GM18868 (cell line): ENCODE results near the gene UBE2Q2.
"Not testable (repeated sequence)": the region's sequence is repeated elsewhere in the genome, so short reads cannot be mapped to it uniquely, and the experiment has no call there.

Experiments
- ATAC-seq: cut with Tn5 transposase; IDR thresholded peaks from one replicate; pipeline ENCODE4 v1.9.1; 2021; ENCODE audit warnings: mild to moderate bottlenecking, moderate library complexity; ENCODE audit not compliant: unreplicated experiment

The UBE2Q2 gene

GRCh38 chr15:75823860-75824613 is 19.2 kb upstream of the UBE2Q2 start:
- ATAC-seq: no peak

DNA sequence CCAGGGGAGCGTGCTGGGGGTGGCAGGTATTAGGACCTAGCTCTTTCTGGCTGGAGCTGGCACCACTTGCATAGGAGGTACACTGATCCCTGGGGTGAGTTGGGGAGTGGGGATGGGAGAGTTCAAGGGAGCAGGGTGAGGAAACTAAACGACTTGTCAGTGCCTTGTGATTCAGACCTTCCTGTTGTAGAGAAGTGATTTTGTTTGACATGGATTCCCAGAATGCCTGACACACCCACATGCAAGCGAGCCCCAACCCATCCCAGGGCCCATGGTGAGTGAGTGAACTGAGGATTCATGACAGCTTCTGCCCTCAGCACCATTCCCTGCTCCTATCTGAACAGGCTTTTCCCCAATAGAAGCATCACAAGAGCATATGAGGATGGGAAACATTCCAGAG is 15.6 kb upstream of the UBE2Q2 start:
- no peak for ATAC-seq

- no peak for ATAC-seq
Observed at GRCh38 chr15:75828429-75828828, 14.8 kb upstream of the UBE2Q2 start.

- ATAC-seq: no peak
Observed at GRCh38 chr15:75830910-75831805, 12.1 kb upstream of the UBE2Q2 start.

DNA sequence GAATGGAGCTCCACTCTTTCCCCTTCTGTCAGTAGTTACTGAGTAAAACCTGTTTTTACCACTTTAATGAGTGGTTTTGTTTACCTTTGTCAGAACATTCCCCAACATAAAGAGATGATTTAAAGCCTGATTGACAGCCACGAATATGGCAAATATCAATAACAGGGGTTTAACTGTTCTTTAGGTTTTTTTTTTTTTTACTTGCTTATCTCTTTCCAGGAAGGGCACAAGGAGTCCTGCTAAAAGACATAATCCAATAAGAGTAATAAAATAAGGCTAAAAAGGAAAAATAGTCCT is 11.5 kb upstream of the UBE2Q2 start:
- no peak for ATAC-seq

GRCh38 chr15:75832114-75832513 is 11.1 kb upstream of the UBE2Q2 start:
- ATAC-seq: no peak

GRCh38 chr15:75834021-75834420 is 9.2 kb upstream of the UBE2Q2 start:
- ATAC-seq: no peak

DNA sequence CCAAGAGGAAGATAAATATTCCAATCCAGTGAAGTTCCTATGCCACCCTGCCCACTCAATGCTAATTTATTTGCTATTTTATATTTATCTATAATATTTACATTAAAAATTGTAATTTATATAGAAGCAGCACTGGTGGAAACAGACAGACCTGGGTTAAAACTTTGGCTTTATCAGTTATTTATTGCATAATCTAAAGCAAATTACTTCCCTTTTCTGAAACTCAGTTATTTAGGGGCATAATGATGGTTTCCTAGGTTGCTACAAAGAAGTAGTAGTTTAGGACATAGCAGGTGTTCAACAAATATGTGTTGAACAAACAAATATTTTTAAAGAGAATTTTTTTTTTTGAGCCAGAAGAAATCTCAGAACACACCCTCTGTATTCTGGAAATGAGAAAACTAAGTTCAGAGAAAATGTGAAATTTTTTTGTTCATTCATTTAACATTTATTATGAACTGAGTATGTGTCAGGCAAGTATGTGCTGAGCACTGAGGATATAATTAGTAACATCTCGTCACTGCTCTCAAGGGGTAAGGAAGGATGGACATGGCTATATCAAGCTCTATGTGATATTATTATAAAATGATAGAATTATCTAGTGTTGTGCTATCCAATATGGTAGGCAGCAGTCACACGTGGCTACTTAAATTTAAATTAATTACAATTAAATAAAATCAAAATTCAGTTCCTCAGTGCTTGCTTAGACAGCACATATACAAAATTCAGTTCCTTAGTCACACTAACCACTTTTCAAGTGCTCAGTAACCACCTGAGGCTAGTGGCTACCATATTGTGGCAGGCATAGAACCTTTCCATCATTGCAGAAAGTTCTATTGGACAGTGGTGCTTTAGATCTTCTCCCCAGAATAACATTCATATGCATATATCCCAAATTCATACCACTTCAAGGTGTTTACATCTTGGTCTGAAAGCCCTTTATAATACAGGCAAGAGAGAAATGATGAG is 7.0 kb upstream of the UBE2Q2 start:
- peak; percentile 12 for ATAC-seq

- ATAC-seq: peak; percentile 78
Observed at GRCh38 chr15:75836959-75837334, 6.3 kb upstream of the UBE2Q2 start.

GRCh38 chr15:75840659-75841058 is 2.6 kb upstream of the UBE2Q2 start:
- no peak for ATAC-seq

DNA sequence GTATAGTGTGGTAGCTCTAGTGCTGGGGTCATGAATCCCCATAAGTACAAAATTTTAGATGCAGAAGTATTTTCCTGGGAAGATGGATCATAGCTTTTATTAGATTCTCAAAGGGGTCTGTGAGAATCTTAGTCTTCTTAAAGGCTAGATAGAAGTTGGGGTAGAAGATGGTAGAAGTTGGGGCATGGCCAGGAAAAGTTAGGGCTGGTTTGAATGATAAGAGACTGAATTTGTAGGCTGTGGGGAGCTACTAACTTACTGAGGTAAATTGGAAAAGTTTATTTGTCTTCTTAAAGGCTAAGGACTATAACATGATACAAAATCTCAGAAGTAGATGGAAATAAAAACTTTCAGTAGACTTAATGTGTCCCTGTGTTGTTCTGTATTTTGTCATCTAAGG is 1.6 kb upstream of the UBE2Q2 start:
- no peak for ATAC-seq

- peak; percentile 49 for ATAC-seq
Observed at GRCh38 chr15:75843678-75844581, 683 bp downstream of the UBE2Q2 start.

DNA sequence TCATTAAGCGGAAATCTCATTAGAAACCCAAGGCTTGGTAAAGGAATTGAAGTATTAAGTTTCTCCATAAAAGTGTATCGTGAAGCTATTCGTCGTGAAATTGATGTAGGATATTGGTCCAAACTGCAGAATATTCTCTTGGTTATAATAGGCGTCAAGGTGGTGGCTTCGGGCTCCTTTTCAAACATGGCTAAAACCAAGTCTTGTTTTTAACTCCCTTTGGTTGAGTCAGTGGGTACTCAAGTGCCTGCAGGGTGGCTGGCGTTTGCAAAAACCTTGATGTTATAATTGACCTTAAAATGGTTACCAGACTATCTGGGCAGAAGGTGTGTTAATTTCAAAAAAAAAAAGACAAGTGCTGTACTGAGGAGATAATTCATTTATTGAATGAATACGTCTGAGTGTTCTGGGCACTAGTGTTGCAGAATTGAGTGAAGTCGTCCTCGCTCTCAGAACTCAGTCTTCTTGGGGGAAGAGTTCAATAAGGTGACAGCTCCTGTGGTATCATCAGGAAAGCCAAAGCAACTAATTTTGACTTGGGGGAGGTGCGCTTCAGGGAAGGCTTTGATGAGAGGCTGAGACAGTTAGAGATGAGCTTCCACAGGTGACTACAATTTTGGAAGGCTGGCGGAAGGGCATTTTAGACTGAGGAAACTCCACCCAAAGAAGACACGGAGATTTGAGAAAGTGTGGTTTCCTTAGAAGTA is 1.5 kb downstream of the UBE2Q2 start:
- no peak for ATAC-seq

GRCh38 chr15:75849167-75849566 is 5.9 kb downstream of the UBE2Q2 start:
- ATAC-seq: no peak

DNA sequence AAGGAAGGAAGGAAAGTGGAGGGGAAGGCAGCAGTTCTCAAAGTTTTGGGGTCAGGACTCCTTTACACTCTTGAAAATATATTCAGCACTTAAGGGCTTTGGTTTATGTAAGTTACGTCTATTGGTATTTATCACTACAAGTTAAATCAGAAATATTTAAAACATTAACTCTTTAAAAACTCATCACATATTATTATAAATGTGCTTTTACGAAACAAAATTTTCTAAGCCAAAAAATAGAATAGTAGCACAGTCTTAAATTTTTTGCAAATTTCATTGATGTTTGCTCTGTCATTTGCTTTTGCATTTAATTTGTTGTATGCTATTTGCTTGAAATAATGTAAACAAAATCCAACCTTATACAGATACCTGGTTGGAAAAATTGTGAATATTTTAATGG is 7.5 kb downstream of the UBE2Q2 start:
- ATAC-seq: no peak

- not testable (repeated sequence) for ATAC-seq
Observed at GRCh38 chr15:75851566-75851965, 8.3 kb downstream of the UBE2Q2 start.

GRCh38 chr15:75857886-75858285 is 14.6 kb downstream of the UBE2Q2 start:
- ATAC-seq: no peak

DNA sequence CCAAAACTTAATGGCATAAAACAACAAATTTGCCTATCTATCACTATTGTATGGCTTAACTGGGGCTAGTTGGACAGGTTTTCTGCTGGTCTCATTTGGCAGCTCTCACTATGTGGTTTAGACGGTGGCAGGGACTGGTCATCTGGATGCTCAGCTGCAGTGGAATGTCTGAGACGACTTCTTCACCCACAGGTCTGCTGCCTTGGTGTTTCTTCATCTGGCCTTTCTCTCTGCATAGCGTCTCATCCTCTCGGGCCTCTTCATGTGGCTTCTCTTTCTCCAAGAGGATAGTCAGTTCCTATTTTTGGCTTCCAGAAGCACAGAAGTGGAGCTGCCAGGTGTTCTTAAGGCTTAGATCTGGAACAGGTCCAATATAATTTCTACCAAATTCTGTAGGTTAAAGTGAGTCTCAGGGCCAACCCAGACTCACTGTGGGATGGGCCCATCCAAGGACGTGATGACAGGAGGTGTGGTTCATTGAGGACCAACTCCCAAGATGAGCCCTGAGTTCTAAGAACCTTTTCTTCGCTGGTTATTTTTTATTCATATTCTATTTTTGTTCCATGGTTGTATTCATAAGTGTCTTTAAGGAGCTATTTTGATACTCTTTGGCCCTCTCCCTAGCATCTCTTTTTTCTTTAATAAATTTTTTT is 18.6 kb downstream of the UBE2Q2 start:
- ATAC-seq: no peak

DNA sequence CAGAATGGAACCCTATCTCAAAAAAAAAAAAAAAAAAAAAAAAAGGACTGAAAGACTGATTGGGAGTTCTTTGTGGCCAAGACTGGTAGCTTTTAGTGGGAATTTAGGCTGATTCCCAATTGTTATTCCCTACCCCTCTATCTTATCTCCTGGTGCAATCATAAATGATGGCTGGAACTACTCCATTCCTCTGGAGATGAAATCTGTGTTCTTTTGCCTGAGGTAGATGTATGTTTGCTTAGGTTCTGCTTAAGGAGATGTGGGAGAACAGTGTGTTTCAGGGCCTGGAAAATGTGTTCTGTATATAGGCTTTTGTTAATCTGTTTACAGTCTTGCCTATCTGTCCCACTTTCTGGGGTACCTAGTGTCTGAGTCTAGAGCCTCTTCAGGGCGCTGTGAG is 19.5 kb downstream of the UBE2Q2 start:
- ATAC-seq: no peak
